T-helper 9 cell (primary cell): ENCODE data around the gene ABCC1.

Experiments used
- DNase-seq: peaks from one replicate; pipeline ENCODE4 v3.0.0-alpha.2; 2020

ABCC1 gene

DNA sequence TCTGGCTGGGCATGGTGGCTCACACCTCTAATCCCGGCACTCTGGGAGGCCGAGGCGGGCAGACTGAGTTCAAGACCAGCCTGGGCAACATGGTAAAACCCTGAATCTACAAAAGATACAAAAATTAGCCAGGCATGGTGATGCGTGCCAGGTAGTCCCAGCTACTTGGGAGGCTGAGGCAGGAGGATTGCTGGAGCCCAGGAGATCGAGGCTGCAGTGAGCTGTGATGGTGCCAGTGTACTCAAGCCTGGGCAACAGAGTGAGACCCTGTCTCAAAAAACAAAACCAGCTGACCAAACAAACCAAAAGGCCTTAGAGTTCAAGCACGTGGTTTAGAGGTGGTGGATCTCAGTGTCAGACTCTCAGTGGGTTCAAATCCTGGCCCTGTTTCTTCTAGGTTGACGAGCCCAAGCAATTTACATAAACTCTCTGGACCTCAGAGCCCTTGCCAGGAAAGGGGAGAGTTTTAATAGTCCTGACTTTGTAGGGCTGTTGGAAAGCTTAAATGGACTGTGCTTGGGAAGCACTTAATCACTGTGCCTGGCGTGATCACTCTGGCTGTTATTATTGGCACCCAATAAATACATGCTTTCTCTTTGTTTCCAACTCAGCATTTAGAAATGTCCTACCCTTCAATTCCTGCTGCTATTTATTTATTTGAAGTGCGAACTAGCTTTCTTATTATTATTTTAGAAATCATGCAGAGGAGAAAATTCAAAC is 44.7 kb downstream of the ABCC1 start:
- DNase-seq: no peak

DNA sequence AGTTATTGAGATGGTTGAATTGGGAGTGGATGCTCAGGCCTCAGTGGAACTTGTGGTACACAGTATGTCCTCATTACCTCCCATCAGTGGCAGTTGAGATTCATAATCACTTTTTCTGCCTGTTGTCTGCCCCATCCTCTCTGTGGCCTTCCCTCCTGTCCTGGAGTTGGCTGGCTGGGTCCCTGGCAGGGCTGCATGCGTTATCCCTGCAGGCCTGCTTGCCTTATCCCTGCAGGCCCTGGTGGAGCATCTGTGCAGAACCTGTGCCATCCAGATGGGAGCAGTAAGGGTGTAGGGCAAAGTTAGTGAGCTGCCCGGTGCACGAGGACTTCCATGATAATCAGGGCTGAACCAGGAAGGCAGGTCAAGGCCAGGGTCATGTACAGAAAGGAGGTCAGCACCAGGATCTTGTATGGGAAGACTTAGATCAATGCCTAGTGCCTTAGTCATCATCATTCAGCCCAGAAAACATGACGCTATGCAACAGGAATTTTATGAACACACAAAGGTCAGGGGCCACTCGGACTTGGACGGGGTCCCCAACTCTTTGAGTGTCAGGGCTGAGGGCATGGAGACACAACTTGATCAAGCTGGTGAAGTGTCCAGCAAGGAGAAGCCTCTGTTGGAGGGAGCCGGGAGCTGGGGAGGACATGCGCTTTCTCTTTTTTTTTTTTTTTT is 47.2 kb downstream of the ABCC1 start:
- DNase-seq: no peak

DNA sequence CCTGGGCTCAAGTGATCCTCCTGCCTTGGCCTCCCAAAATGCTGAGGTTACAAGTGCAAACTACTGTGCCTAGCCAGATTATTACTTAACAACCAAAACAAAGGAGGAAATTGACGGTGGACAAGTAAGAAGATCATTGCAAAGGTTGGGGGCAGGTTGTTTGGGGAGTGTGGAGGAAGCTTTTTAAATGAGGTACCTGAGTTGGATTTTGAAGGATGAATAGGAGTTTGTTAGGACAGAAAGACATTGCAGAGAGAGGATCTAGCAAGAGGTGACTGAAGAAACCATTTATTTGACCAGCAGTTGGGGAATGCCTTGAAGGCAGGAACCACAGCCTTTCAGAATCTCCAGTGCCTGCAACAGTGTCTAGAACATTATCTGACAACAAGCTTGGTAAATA is 51.3 kb downstream of the ABCC1 start:
- DNase-seq: no peak

DNA sequence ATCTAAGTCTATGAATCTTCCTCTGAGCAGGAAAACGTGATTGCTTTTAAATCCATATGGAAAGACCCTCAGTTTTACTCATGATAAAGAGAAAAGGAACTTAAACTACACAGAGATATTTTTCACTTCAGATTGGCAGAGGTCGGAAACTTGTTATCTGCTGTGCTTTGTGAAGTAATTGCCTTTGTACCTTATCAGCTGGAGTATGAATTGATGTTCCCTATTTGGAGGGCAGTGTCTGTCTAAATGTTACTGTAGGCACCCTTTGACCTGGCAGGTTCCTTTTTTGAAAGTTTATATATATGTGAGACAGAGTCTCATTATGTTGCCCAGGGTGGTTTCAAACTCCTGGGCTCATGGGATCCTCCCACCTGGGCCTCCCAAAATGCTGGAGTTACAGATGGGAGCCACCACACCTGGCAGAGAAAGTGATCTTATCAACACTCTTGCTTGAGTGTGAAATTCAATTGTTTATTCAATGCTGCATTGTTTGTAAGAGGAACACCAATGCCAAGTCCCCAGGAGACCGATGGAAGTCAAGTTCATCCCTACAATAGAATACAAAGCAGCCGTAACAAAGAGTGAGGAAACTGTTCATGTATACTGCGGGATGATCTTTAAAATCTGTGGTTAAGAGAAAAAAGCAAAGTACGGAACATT is 52.3 kb downstream of the ABCC1 start:
- no peak for DNase-seq

DNA sequence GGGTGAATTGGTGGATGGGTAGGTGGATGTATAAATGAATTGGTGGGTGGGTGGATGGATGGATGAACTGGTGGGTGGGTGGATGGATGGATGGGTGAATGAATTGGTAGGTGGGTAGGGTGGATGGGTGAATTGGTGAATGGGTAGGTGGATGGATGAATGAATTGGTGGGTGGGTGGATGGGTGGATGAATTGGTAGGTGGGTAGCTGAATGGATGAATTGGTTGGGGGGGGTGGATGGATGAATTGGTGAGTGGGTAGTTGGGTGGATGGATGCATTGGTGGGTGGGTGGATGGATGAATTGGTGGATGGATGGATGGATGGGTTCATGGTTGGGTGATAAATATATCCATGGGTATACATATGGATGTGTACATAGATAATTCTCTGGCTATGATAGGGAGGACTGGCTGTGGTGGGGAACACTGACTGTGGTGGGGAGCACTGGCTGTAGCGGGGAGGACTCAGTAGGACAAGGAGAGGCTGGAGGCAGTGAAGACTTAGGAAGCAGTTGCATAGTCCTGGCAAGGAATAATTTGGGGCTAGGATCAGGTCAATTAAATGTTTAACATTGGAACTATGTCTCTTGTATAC is 54.4 kb downstream of the ABCC1 start:
- DNase-seq: no peak

DNA sequence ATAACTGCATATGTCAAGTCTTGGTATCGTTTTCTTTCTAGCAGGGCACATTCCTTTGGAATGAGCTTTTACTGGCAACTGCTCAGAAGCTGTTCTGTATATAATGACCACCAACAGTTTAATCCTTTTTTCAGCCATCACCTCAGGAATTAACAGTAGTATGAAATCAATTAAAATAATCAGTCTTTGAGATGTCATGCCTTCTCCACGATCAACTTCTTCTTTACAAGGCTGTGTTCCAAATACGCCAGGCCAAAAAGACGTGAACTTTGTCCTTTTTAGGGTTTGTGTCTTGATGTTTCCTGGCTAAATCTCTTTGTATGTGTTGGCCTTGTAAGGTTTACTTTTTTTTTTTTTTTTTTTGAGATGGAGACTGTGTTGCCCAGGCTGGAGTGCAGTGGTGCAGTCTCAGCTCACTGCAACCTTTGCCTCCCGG is 54.9 kb downstream of the ABCC1 start:
- no peak for DNase-seq

DNA sequence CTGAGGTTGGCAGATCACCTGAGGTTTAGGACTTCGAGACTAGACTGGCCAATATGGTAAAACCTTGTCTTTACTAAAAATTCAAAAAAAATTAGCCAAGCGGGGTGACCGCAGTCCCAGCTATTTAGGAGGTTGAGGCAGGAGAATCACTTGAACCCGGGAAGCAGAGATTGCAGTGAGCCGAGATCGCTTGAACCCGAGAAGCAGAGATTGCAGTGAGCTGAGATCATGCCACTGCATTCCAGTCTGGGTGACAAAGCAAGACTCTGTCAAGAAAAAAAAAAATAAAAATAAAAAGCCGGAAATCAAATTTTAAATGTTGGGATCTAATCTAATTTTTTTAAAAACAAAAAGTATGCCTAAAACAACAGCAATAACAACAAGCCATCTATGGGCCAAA is 56.3 kb downstream of the ABCC1 start:
- DNase-seq: no peak

DNA sequence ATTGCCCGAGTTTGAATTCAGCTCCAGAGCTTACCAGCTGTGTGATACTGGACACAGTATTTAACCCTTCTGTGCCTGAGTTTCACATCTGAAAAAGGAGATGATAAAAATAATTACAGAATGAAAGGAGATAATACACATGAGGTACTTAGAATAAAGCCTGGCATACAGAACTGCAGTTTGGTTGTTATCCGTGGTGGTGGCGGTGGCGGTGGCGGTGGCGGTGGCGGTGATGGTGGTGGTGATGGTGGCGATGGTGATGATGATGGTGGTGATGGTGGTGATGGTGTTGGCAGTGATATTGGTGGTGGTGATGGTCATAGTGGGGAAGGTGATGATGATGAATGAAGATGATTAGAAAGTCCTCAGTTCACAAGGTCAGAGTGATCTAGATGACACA is 57.2 kb downstream of the ABCC1 start:
- no peak for DNase-seq

DNA sequence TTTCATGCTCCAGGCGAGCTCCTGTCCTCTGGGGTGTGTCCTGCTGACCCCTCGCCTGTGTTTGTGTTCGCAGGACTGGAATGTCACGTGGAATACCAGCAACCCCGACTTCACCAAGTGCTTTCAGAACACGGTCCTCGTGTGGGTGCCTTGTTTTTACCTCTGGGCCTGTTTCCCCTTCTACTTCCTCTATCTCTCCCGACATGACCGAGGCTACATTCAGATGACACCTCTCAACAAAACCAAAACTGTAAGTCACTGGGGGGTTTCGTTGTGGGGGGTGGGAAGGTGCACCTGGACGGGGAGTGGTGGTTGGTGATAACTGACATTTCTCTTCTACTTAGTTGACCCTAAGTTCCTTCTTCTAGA is 58.3 kb downstream of the ABCC1 start:
- no peak for DNase-seq

DNA sequence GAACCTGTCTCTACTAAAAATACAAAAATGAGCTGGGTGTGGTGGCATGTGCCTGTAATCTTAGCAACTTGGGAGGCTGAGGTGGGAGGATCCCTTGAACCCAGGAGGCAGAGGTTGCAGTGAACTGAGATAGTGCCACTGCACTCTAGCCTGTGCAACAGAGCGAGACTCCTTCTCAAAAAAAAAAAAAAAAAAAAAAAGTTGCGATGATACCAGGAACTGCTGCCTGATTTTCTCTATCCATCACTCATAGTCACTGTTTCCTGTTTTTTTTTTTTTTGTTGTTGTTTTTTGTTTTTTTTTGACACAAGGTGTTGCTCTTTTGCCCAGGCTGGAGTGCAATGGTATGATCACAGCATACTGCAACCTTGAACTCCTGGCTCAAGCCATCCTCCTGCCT is 59.2 kb downstream of the ABCC1 start:
- DNase-seq: no peak

DNA sequence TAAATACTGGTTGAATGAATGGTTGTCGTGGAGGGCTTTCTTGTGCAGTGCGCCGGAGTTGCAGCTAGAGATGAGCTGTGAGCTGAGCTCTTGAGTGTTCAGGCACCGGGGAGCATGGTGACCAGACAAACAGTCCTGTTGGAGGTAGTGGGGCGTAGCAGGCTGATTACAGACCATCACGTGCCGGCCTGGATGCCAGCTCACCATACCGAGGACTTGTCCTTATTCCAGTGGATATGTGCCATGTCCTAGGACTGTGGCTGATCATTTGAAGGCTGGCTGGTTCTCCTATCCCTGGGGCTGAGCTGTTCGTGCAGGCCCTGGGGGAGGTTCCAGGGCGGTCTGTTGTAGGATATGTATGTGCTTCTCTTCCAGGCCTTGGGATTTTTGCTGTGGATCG is 60.0 kb downstream of the ABCC1 start:
- no peak for DNase-seq

DNA sequence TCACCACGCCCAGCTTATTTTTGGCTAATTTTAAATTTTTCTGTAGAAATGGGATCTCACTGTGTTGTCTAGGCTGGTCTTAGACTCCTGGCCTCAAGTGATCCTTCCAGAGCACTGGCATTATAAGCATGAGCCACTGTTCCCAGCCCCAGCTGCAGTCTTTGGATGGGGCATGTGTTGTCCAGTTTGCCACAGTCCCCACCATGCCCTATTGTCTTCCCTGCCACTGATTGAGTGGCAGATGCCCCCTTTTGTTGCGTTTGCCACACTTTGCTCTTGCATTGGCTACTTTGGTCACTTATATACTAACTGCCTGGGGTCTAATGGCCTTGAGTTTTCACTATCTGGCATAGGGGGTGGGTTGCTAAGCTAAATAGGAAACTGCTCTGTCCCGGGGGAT is 60.8 kb downstream of the ABCC1 start:
- DNase-seq: no peak

DNA sequence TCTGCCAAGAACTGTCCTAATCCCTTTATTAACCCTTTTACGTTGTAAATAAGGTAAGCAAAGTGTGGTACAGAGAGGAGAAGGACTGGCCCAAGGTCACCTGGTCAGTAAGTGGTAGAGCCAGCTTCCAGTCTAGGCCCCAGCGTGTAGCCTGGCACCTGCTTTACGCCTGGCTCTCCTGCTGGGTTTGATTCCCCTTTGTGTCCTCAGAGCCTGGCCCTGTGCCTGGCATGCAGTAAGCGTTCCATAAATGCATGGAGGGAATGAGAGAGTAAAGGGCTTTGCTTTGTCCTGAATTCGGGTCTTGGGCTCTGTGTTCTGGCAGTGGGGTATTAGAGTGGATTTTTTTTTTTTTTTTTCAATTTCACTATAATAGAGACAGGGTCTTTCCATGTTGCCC is 62.7 kb downstream of the ABCC1 start:
- no peak for DNase-seq

DNA sequence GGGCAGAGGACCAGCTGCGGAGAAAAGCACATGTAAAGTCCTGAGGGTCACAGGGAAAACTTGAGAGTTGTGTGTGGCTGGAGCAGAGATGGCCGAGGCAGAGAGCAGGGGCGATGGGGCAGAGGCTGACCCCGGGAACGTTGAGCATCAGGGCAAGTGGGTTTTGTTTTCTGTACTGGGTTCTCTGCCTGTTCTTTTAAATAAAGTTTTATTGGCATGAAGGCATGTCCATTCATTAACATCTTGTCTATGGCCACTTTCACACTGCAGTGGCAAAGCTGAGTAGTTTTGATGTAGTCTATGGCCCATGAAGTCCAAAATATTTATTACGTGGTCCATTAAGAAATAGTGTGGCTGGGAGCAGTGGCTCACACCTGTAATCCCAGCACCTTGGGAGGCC is 64.4 kb downstream of the ABCC1 start:
- no peak for DNase-seq

DNA sequence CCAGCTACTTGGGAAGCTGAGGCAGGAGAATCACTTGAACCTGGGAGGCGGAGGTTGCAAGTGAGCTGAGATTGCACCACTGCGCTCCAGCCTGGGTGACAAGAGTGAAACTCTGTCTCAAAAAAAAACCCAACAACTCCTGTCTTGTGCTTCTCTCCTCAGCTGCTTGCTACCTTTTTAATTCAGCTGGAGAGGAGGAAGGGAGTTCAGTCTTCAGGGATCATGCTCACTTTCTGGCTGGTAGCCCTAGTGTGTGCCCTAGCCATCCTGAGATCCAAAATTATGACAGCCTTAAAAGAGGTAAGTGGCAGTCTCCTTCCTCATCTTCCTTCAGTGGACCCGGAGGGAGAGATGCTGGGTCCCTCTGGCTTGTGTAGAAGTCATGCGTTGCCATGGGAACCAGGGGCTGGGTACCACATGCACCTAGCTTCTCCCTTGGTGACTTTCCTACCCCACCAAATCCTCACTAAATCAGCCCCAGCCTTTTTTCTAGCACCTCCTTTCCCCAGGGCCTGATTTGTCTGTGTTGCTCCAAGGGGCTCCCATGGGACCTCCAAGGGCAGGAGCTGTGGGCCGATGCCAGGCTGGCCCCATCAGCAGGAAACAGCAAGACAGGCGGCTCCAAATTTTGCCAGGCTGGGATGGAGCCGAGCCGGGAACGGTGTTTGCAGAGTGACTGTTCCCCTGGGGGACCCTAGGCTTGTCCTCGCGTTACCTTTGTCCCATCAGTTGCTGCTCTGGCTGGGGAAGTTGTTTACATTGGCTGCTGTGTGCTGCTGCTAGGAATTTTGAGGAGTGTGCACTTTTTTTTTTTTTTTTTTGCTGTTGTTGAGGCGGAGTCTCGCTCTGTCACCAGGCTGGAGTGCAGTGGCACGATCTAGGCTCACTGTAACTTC is 65.2 kb downstream of the ABCC1 start:
- no peak for DNase-seq

DNA sequence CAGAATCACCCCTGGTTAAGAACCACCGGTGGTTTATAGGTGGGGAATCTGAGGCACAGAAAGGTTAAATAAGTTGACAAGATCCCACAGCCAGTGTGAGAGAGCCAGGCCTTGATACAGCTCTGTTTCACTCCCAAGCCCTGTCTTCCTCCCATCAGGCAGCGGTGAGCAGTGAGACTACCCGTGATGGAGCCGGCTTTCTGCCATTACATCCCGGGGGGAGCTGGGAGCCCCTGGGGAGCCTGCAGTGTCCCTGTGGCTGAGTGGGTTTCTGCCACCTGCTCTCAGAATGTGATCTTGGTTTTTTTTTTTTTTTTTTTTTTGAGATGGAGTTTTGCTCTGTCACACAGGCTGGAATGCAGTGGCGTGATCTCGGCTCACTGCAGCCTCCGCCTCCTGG is 66.4 kb downstream of the ABCC1 start:
- DNase-seq: no peak

DNA sequence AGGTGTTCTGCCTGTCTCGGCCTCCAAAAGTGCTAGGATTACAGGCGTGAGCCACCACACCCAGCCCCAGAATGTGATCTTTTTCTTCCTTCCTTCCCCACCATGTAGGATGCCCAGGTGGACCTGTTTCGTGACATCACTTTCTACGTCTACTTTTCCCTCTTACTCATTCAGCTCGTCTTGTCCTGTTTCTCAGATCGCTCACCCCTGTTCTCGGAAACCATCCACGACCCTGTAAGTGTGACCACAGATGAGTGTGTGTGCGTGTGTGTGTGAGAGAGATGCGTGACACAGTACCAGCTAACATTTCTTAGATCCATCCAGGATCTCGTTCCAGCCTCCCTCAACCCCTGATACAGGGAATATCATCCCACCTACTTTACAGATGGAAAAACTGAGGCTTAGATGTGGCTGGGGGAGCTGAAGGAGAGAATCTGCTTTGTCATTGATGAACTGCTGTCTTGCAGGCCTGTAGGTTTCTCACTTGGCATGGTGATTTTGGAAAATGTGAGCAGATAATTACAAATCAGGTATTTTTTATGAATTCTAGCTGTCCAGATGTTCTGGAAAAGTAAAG is 67.1 kb downstream of the ABCC1 start:
- DNase-seq: no peak

DNA sequence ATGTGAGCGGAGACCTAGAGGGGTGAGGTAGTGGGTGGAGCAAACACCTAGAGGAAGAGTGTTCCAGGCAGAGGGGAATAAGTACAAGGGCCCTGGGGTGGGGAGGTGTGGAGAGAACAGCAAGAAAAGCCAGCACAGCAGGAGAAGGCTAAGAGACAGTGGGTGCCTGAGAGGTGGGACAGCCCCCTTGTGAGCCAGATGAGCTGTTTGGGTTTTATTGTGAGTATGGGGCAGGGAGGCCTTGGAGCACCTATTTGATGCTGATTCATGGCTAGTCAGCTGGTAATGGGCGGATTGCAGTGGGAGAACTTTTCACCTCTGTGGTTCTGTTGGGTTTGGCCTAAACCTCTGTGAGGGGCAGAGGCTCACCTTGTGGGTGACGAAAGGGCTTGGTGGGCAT is 68.4 kb downstream of the ABCC1 start:
- DNase-seq: no peak

DNA sequence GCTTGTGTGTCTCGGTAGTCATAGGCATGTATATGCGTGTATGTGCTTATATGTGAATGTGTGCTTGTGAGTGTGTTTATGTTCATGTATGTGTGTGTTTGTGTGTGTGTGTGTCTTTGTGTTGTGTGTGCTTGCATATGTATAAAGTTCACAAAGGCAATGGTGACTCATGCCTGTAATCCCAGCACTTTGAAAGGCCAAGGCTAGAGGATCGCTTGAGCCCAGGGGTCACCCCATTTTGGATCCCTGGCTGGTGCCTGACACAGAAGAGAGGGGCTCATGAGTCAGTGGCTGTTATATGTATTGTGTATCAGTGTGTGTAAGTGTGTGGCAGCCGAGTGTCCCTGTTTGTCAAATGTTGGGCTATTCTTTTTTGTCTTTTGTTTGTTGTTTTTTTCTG is 69.3 kb downstream of the ABCC1 start:
- no peak for DNase-seq

DNA sequence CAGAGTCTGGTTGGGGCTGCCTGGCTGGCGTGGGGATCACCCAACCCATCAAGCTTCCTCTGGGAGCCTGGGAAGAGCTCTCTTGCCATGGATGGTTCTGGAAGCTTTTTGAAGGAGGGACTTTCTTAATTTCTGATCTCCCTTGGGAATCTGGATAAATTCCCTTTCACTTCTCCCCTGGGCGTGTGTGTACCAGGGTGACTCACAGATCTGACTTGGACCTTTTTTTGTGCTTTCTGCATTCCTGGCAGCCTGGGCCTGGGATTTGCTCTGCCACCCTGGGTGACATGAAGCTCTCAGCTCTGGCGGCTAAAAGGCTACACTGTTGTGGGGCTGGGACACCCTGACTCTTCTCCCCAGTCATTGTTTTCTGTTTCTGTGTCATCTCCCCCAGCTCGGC is 70.1 kb downstream of the ABCC1 start:
- DNase-seq: no peak

DNA sequence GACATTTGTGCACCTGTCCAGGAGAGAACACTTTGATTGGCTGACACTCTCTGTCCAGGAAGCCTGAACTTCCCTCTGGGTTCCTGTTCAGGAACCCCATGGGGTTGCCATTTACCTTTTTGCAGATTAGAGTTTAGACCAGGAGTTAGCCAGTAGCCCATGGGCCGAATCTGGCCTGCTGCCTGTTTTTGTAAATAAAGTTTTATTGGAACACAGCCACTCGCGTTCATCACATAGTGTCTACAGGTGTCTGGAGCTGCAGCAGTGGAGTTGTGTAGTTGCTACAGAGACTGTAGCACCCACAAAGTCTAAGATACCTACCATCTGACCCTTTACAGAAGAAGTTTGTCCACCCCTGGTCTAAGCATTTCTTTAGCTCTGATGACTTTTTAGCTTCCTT is 70.9 kb downstream of the ABCC1 start:
- no peak for DNase-seq

DNA sequence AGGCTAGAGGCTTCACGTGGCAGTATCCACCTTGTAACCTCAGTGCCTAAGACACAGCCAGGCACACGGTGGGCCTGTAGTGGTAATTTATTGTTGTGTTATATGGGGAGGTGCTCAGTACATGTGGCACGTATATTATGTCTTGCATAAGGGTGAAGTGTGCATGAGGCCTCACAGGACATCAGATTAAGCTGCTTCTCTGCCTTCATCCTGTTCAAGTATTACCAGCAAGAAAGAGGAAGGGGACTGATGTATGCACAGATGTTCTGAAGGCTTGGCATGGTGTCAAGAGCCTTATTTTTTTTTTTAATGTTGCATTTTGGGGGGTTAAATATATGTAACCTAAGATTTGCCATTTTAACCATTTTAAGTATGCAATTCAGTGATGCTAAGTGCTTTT is 71.6 kb downstream of the ABCC1 start:
- no peak for DNase-seq

DNA sequence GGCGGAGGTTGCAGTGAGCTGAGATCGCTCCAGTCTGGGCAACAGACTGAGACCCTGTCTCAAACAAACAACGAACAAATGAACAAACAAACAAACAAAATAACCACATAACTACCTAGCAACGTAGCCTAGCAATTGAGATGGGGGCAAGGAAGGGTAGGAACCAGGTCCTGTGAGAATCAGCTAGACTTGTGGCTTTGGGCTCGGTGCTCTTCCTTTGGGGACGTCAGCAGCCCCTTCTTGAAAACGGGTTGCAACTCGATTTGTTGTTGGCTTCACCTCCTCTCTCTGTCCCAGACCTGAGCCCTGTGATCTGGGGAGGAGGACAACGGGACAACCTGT is 72.2 kb downstream of the ABCC1 start:
- no peak for DNase-seq
